ENCODE results near the gene UVRAG.

- no peak for TF ChIP-seq POLR2AphosphoS5 (IDR thresholded peaks at IDR 0.05; ENCODE audit: low read depth, low read length)
- TF ChIP-seq POLR2A (IDR thresholded peaks at IDR 0.05; ENCODE audit: low read depth, low read length): no peak
- TF ChIP-seq TAF1 (IDR thresholded peaks at IDR 0.05; ENCODE audit: low read depth, low read length): no peak
- no peak for TF ChIP-seq SPI1 (IDR thresholded peaks at IDR 0.05; ENCODE audit: low read depth, low read length)
These were observed 48.4 kb upstream of the UVRAG start for GRCh38 chr11:75766443-75767227.

All from GM12891 (cell line).